Hematopoietic multipotent progenitor cell treated with erythropoietin and hydrocortisone succinate and interleukin-3 and kit ligand, for 4 days (in vitro differentiated cells): ENCODE measurements around the gene TSTD1.

Experiments
- DNase-seq: peaks from one replicate; pipeline ENCODE4 v3.0.0-alpha.2; 2015

The TSTD1 gene

DNA sequence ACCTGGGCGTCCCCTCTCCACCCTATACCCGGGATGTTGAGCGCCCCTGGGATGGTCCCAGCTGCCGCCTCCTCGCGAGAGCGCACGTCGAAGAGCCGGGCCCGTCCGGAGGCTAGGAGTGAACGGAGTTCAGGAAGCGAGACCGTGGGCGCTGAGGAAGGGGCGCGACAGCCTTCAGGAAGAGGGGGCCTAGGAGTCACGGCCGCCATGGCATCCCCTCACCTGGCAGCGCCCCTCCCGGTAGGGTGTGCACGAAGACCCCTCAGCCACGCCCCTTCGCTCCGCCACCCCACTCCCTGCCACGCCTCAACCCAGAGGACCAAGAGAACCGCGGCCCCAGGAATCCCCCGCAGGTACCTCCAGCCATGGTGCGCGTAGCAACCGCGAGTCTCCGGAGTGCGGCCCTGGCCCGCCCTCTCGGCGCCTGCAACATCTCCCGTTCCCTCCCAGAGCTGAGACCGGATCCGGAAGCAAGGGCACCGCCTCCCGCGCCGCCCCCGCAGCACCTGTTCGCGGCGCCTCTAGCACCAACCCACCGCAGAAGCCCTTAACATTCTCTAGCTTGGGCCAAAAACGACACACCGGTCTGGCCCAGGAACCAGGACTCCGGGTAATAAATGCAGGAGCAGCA, at the start of gene TSTD1:
TSTD1 (minus strand) TSS at position 442 of the 631 bp plus-strand sequence; CDS start at position 367, 75 bp downstream.
- DNase-seq, result peak; percentile 89

DNA sequence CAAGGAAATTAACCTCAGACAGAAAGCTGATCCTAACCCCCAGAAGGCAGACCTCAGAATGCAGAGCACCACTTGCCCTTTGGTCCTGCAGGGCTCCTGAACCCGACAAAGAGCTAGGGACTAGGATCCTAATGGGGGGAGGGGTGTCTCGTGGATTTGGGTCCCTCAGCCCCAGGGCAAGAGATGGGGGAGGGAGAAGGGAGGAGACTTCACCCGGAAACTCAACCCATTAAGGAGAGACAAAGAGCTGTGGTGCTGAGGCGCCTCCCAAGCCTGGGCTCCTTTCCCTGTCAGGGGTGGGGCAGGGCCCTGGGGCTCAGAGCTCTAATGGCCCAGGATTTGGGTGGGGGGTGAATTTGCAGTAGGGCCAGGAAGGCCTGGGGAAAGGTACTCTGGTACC, 47.7 kb upstream of the TSTD1 start:
- DNase-seq, result no peak

- no peak for DNase-seq
These were observed 46.4 kb upstream of the TSTD1 start for GRCh38 chr1:161085165-161085564.

GRCh38 chr1:161084597-161084988, 45.8 kb upstream of the TSTD1 start:
- DNase-seq, result no peak

DNA sequence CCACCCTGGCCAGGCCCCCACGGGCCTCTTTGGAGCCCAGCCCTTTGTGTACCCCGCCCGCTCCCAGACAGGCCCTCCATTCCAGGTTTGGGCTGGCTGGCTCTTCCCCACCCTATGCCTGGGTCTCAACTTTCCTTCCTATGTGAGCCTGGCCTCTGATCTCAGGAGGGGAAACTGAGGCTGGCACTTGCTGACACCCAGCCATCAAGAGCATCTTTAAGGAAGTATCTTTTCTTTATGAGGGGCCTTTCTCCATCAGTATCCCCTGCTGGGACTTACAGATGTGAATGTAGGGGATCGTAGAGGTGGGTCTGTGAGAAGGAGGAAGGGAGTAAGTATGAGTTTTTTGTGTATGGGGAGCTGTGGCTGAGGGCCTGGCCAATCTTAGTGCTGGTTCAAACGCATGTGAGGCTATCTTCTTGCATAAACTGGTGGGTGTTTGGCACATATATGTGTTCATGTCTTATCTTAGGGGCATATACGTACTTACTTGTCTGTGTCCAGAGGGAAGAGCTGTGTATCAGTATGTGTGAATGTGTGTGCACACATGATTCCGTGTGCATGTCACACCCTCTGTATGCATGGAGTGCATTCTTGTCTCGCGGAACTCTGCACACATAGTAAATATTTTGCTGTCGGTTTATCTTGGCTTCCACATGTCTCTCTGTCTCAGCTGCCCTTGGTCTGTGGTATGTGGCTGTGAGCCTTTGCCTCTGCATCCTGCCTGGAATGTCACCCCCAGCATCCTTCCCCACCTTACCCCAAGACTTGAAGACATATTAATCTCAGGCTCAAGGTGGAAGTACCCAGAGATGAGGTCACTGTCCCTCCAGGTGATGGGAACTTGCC, 45.2 kb upstream of the TSTD1 start:
- no peak for DNase-seq

GRCh38 chr1:161082996-161083747, 44.4 kb upstream of the TSTD1 start:
- DNase-seq, result peak; percentile 78

GRCh38 chr1:161082483-161082882, 43.7 kb upstream of the TSTD1 start:
- DNase-seq, result no peak

DNA sequence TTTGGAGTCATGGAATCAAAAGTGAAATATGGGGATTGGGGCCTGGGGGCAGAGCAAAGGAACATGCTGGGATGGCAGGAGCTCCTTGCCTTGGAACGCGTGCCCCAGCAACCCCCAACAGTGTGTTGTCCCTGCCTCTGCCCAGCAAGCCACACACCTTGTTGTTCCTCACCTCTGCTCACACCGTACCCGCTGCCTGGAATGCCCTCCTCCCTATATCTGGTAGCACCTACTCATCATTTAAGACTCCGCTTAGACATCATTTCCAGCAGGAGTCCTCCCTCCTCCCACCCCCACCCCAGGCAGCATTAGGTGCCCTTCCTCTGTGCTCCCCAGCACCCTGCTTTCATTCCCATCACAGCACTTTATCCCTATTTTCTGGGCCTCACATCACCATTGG, 42.8 kb upstream of the TSTD1 start:
- no peak for DNase-seq

GRCh38 chr1:161080441-161081405, 42.0 kb upstream of the TSTD1 start:
- DNase-seq, result no peak

- DNase-seq, result no peak
These were observed 40.8 kb upstream of the TSTD1 start for GRCh38 chr1:161079436-161080110.

DNA sequence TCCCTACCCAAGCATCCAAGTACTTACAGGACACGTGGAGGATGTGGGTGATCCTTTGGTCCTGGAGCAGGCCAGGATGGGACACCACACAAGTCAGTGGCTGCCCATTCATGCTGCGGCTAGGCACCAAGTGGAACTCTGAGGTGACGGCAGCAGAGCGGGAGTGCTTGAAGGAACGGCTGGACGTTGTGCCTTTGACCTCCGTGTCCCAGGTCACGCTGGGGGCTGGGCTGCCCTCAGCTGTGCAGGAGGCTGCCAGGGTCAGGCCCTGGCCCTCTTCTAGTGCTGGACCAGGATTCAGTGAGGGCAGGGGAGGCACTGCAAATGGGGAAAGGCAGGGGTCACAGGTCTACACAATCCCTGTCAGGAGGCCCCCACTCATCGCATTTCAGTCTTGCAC, 38.7 kb upstream of the TSTD1 start:
- DNase-seq, result no peak

GRCh38 chr1:161076410-161076809, 37.6 kb upstream of the TSTD1 start:
- DNase-seq, result no peak

DNA sequence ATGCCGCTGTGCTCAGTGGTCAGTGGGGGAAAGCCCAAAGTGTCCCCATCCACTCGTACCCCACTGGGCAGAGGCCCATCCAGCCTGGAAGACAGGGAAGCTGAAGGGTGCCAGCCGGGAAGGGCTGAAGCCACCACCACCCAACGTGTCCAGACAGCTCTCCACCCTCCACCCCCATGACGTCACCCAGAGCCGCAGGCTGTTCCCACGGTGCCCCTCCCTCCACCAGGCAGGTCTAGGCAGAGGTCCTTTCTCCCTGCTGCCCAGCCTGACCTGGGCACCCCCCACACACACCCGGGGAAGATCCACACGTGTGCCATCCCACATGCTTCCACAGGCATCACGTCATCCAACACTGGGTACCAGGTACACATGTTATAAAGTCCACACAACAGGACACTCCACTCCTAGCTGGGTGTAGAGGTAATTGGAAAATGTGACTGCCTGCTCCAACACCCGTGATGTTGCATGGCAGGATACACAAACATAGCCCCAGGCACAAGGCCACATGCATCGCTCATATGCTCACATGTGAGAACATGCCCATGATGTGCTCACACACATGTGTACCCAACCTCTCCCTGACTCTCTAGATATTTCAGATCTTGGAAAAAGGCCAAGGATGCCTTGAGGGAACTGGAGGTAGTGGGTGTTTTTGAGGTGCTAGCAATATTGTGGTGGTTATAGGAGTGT, 36.1 kb upstream of the TSTD1 start:
- no peak for DNase-seq

- peak; percentile 33 for DNase-seq
These were observed 34.8 kb upstream of the TSTD1 start for GRCh38 chr1:161073474-161074121.

- DNase-seq, result no peak
These were observed 34.1 kb upstream of the TSTD1 start for GRCh38 chr1:161072751-161073449.

GRCh38 chr1:161071886-161072371, 33.2 kb upstream of the TSTD1 start:
- DNase-seq, result peak; percentile 88

GRCh38 chr1:161070761-161071160, 32.0 kb upstream of the TSTD1 start:
- no peak for DNase-seq

DNA sequence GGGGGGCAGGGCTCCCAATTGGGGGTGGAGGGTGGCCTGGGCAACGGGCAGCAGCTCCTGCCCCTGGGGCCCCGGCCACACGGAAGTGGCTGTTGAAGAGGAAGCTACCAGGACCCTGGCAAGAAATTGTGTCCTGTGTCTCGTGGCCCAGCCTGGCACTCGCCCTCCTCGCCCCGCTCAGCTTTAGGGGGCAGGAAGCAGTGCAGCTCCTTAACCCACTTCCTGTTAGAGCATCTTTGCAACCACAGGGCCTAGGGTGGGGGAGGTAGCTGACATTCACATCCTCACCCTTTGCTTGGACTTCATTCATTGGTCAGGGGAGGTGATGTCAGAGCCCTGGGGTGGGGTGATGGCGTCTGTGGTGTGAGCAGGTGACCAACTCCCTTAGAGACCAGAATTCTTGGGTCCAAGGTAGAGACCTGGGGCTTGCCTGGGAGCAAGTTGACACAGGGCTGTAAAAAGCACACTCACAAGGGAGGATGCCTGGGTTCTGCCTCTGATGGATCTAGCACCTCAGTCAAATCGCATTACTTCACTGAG, 31.0 kb upstream of the TSTD1 start, which contains the start of gene ARHGAP30:
ARHGAP30 (minus strand) TSS at position 161 of the 540 bp plus-strand sequence. CDS start 267 bp downstream, outside the sequence.
- peak; percentile 96 for DNase-seq

- peak; percentile 21 for DNase-seq
These were observed 30.5 kb upstream of the TSTD1 start for GRCh38 chr1:161069241-161069640.
